Psoas muscle (tissue), 8 donors: Measurements from ENCODE around the gene ADAMTS6. TPM values are rescaled to one million over a fixed set of nuclear protein-coding genes. Genes with fewer than 3 reads are reported as not detected.
A peak's percentile ranks its signal among the peaks of the same experiment; 100 is the strongest.

Experiments used
- ATAC-seq, 4 donors: fragments of 200-7000 bp; cut with Tn5 transposase; one replicate each; pipeline ENCODE4 v1.9.1; 2020; ENCODE audit warnings: moderate library complexity in 3 of 4, mild to moderate bottlenecking in 2 of 4
- DNase-seq, 2 donors: peaks; one replicate each; pipeline ENCODE4 v3.0.0-alpha.2; 2020
- H3K27ac ChIP-seq: fragments of 200-600 bp; one replicate; pipeline ENCODE4 v1.8.0; 2022
- H3K27me3 ChIP-seq, 3 donors: fragments of 200-600 bp in 1 of 3; one replicate each; pipeline versions ENCODE4 v1.6.1 to v1.8.0; 2013 to 2022; ENCODE audit warnings: low read length in 2 of 3, mild to moderate bottlenecking in 2 of 3, moderate library complexity in 1 of 3; ENCODE audit not compliant: insufficient read depth in 3 of 3
- H3K36me3 ChIP-seq, 2 donors: fragments of 200-600 bp in 1 of 2; one replicate each; pipeline versions ENCODE4 v1.6.1 to v1.8.0; 2013 to 2022; ENCODE audit warnings: low read depth in 1 of 2, mild to moderate bottlenecking in 1 of 2, moderate library complexity in 1 of 2; ENCODE audit not compliant: insufficient read depth in 1 of 2
- H3K4me1 ChIP-seq: fragments of 200-600 bp; one replicate; pipeline ENCODE4 v1.8.0; 2022
- H3K4me3 ChIP-seq: fragments of 200-600 bp; one replicate; pipeline ENCODE4 v1.8.0; 2022; ENCODE audit warnings: mild to moderate bottlenecking
- H3K9me3 ChIP-seq: fragments of 200-600 bp; one replicate; pipeline ENCODE4 v1.8.0; 2022
- CTCF ChIP-seq: fragments of 200-600 bp; IDR thresholded peaks from one replicate; pipeline ENCODE4 v1.8.0; 2022; ENCODE audit warnings: antibody characterized with exemption
- WGBS, 3 donors: extraction: QIAGEN DNeasy Blood & Tissue Kit; methylation state at CpG; one replicate each; pipeline versions ENCODE4 v1.1.6 to v1.1.7; 2013; 5-methylcytosine and 5-hydroxymethylcytosine counted together
- intact Hi-C, 2 donors: fragments of 100-400 bp; cut with DNase I; formaldehyde crosslinking; loops; one replicate each; pipeline versions ENCODE4 v1.11.0 to v1.14.2; 2022
- polyA plus RNA-seq, 3 donors: library from polyadenylated mRNA; stranded (reverse); fragments of 200-250 nt; gene quantifications; one replicate each; pipeline ENCODE4 v1.2.3, GENCODE V29; 2013
- total RNA-seq, 4 donors: library from RNA; stranded (reverse); fragmentation: NEBNext Ultra II Directional in 2 of 4; extraction: Animal tissue kit (Norgen Biotek cat#: 25700) in 2 of 4; gene quantifications; one replicate each; pipeline versions ENCODE4 v1.2.1 to v1.2.4, GENCODE V29; 2021 to 2023
- donor health status: healthy with polysubstance abuse.
- donor health status: DM: no; HTN: no; CAD: no; lungs with moderate emphysema.
- donor health status: Bipolar disorder and iron deficiency.
- donor health status: healthy.
- donor health status: DM: yes; HTN: yes; CAD: no.
- donor health status: DM: no; HTN: no; CAD: no.
- donor health status: DM: no; HTN: no; CAD: no.
- donor health status: DM: yes; HTN: yes; CAD: no.

ADAMTS6 gene
- total and polyA plus RNA-seq, 7 donors = 0.06 to 0.59 (median 0.24) TPM

DNA sequence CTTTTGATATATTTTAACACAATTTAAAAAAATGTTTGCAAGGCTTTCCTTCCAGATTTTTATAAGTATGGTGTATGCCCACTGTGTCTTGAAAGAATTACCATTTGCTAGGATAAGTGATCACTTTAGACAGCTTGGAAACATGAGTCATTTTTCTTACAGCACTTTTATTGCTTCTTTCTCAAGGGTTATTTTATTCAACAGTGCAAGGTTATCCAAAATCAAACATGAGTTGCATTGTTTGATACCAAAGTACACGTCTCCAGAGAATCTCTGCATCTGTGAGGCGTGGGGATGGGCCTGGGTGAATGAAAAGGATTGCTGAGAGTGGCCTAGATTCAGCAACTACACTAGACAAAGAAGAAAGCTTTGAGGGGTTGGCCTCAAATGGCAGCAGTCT lies 329.6 kb downstream of the ADAMTS6 start:
- peak in 1 of 4 donors; percentile 19 for ATAC-seq

DNA sequence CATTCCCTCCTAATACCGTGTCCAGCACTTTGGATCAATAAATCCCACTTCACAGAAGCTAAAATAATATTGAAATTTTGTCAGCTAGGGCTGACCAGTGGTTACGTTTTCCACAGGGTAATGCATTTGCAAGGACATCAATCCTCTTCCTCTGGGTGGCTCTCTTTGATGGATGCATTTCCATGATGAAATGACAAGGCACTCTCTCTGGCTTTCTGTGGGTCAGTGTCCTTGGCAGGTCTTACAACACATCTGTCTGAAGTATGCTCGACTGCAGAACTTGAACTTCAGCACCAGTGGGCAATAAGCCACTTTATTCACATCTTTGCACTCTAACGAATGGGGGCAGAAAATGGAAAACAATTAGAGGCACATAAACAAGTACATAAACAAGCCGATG lies 330.1 kb downstream of the ADAMTS6 start:
- peak in 2 of 4 donors; percentile 37 to 57 for ATAC-seq
- Histone ChIP-seq H3K4me1 (no peaks in the 10 kb centered on the region), H3K9me3 (no peaks in the 10 kb centered on the region), H3K27ac (no peak overlapping the region), H3K27me3 (no peaks in the 10 kb centered on the region), H3K36me3 (no peaks in the 10 kb centered on the region), H3K4me3 (no peak overlapping the region)
- intact Hi-C loops = no loop called here
- WGBS, 3 donors = 29 to 35% (median 32%) methylated on average over 5 of the region's 5 CpGs
- no peak for DNase-seq
- no peak for TF ChIP-seq CTCF

More for the DNA sequence above, 329.6 kb downstream of the ADAMTS6 start:
- 72 to 80% (median 73%) methylated on average over 2 of the region's 2 CpGs for WGBS, 3 donors
- Histone ChIP-seq H3K27ac (no peak overlapping the region), H3K36me3 (no peaks in the 10 kb centered on the region), H3K27me3 (no peaks in the 10 kb centered on the region), H3K4me3 (no peak overlapping the region), H3K9me3 (no peaks in the 10 kb centered on the region), H3K4me1 (no peaks in the 10 kb centered on the region)
- intact Hi-C loops = no loop called here
- DNase-seq = no peak
- no peak for TF ChIP-seq CTCF

GRCh38 chr5:65150599-65151304 lies 331.0 kb downstream of the ADAMTS6 start:
- H3K27ac ChIP-seq = no peak overlapping the region
- DNase-seq = no peak
- no peaks in the 10 kb centered on the region for H3K27me3 ChIP-seq
- ATAC-seq = no peak
- intact Hi-C loops = no loop called here
- no peaks in the 10 kb centered on the region for H3K4me1 ChIP-seq
- H3K4me3 ChIP-seq = no peak overlapping the region
- TF ChIP-seq CTCF = no peak
- H3K9me3 ChIP-seq = no peaks in the 10 kb centered on the region
- H3K36me3 ChIP-seq = no peaks in the 10 kb centered on the region
- 74 to 84% (median 84%) methylated on average over 6 of the region's 6 CpGs for WGBS, 3 donors

GRCh38 chr5:65149827-65150226 lies 331.9 kb downstream of the ADAMTS6 start:
- no peaks in the 10 kb centered on the region for H3K9me3 ChIP-seq
- TF ChIP-seq CTCF = no peak
- intact Hi-C loops = no loop called here

More at GRCh38 chr5:65149827-65150226, 331.9 kb downstream of the ADAMTS6 start:
- Histone ChIP-seq H3K27ac (no peak overlapping the region), H3K36me3 (no peaks in the 10 kb centered on the region), H3K4me3 (no peak overlapping the region), H3K4me1 (no peaks in the 10 kb centered on the region), H3K27me3 (no peaks in the 10 kb centered on the region)
- DNase-seq (no peak), ATAC-seq (no peak)
- 94 to 100% (median 95%) methylated on average over 2 of the region's 2 CpGs for WGBS, 3 donors
